C4-2B (cell line): ENCODE measurements around the gene IRX5.

Source experiments
- H3K27ac ChIP-seq: fragments of 450-650 bp; 2 replicates; pipeline ENCODE4 v1.5.1; 2017
- ZFX ChIP-seq: fragments of 450-650 bp; IDR thresholded peaks from 2 replicates; pipeline ENCODE4 v1.6.1; 2017
- TF ChIP-seq, protein P1 (sequence below): fragments of 450-650 bp; conservative IDR thresholded peaks from 2 replicates; pipeline ENCODE4 v1.5.1; 2017; ENCODE audit warnings: mild to moderate bottlenecking

The IRX5 gene

DNA sequence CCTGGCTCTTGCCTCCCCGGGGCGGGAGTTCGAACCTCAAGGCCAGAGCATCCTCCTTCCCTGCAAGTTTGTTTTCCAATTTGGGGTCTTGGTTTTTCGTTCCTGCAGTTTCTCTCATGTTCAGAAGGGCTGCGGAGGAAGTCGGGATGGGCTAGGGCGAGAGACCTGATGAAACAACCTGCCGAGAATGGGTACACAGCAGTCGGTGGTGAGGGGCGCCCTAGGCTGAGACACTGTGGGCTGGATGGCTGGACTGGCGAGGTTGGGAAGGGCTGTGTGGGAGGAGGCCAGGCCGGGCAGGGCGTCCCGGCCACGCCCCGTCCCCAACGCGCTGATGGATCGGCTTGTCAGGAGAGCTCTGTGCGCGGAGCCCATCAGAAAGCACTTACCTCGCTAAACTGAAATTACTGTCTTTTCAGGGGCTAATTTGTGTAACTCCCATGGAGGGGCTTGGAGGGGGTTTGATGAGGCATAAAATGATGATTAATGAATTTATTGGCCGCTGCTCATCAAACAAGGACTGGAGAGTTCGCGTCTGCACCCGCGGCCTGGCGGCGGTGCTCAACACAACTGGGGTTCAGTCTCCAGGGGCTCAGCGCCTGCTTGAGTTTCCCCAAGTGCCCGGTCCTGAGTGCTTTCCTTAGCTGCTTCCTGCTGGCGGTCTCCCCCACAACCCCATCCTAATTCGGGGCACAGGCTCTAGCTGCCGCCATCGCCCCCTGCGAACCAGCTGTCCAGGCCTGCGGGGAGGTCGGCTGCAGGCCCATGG lies 9.0 kb downstream of the IRX5 start:
- TF ChIP-seq, protein P1, sequence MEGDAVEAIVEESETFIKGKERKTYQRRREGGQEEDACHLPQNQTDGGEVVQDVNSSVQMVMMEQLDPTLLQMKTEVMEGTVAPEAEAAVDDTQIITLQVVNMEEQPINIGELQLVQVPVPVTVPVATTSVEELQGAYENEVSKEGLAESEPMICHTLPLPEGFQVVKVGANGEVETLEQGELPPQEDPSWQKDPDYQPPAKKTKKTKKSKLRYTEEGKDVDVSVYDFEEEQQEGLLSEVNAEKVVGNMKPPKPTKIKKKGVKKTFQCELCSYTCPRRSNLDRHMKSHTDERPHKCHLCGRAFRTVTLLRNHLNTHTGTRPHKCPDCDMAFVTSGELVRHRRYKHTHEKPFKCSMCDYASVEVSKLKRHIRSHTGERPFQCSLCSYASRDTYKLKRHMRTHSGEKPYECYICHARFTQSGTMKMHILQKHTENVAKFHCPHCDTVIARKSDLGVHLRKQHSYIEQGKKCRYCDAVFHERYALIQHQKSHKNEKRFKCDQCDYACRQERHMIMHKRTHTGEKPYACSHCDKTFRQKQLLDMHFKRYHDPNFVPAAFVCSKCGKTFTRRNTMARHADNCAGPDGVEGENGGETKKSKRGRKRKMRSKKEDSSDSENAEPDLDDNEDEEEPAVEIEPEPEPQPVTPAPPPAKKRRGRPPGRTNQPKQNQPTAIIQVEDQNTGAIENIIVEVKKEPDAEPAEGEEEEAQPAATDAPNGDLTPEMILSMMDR: no peak
- no peak for TF ChIP-seq ZFX
- H3K27ac ChIP-seq: no peak overlapping the region

DNA sequence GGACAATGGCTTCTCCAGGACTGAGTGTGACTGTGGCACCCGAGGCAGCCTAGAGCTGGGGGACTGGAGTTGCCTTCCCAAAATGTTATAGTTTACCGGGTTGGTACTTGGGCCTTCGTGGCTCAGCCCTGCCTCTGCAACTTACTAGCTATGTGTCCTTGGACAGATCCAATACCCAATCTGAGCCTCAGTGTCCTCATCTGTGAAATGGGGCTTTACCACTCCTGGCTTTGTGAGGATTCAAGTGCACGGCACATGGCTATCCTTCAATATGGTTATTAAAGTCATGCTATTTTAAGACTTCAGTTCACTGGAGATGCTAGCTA lies 9.6 kb downstream of the IRX5 start:
- TF ChIP-seq, protein P1: no peak
- no peak for TF ChIP-seq ZFX
- no peak overlapping the region for H3K27ac ChIP-seq

DNA sequence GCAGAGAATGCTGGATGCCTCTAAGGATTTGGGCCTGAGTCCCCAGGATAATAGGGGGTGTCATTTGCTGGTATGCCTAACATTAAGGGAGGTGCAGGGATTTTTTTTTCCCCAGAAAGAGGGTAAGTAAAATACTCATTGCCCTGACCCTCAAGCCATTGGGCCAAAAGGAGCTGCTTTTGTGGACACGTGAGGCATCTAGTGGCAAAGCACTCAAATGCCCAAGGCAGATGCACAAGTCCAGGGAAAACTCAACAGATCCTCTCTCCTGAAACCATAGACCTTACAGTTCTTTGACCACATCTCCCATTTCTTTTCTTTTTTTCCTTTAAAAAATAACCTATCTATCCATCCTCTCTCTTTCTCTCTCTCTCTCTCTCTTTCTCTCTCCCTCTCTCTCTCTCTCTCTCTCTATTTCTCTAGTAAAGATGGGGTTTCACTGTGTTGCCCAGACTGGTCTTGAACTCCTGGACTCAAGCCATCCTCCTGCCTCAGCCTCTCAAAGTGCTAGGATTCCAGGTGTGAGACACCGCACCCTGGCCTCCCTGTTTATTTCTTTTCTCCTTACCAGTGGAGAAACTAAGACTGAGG lies 11.8 kb downstream of the IRX5 start:
- TF ChIP-seq, protein P1: no peak; the same call in 1 of the 2 replicates
- H3K27ac ChIP-seq: no peak overlapping the region

DNA sequence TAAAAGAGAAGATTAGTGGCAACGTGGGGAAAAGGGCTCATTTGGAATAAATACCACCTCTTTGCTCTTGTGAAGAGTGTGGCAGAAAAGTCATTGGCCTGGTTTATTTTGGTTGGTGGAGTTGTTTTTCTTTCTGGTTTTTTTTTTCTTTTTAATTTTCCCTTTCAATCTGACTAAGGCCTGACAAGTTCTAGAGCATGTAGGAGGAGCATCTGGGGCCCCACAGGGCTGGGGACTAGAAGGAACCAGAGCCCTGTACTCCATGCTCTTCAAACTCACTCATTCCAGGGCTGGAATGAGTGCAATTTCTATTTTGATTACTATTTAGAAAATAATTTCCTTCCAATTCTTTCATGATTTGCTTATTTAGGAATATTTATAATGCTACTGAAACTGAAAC lies 13.3 kb downstream of the IRX5 start:
- no peak overlapping the region for H3K27ac ChIP-seq
- no peak for TF ChIP-seq ZFX
- TF ChIP-seq, protein P1: no peak

DNA sequence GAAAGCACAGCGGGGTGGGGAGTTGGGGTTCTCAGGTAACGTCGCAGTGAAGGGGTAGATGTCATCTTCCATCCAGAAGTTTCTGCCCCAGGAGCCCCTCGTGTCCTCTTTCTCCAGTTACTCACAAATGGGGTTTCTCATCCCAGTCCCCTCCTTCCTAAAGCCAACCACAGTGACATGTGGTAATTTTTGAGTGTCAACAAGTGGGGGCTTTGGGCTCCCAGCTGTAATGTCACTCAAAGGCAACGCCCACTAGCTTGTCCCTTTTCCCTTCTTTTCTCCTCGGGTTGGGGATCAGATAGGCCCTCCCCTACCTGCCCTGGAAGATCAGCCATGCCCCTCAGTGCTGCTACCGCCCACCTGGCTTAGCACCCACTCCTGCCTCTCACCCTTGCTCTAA lies 14.4 kb downstream of the IRX5 start:
- no peak for TF ChIP-seq ZFX
- TF ChIP-seq, protein P1: no peak
- no peak overlapping the region for H3K27ac ChIP-seq

DNA sequence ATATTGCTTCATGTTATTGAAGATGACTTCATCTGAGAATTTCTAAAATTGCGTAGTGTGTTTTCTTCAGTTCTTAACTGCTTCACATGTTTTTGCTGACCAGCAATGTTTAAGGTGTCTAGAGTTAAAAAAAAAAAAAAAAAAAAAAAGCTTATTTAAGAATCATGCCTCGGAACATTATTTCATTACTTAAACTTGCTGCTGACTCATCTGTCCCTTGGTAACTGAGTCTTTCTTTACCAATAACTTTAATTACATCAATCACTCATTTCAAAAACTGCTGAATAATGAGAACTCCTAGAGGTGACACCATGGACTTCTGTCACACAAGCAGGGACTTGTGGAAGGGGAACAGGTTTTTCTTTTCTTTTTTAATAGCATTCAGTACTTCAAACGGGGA lies 16.2 kb downstream of the IRX5 start:
- TF ChIP-seq ZFX: no peak
- TF ChIP-seq, protein P1: no peak
- H3K27ac ChIP-seq: no peak overlapping the region

DNA sequence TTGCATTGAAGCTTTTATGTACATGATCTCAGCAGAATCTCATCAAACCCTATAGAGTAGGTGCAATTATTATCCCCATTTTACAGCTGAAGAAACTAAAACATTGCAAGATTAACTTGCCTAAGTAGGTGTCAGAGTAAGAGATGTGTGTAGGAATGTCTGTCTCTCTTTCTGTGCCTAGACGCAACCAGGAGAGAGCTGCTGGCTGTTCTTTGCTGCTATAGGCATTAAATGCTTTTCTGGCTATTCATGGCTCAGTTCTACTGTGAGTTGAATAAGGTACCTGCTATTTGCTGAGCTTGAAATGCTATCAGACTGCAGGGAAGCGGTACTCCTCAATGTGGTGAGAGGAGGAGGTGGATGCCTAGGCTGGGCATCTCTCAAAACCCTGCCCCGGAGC lies 17.0 kb downstream of the IRX5 start:
- no peak overlapping the region for H3K27ac ChIP-seq
- no peak for TF ChIP-seq ZFX
- TF ChIP-seq, protein P1: no peak
